SK-N-SH (cell line): ENCODE results near the gene PLXNB1. TPM values are rescaled to one million over a fixed set of nuclear protein-coding genes. Genes with fewer than 3 reads are reported as not detected.

Experiments
- CTCF ChIA-PET: fragments of 300-600, 350-600 bp; formaldehyde crosslinking; extraction: SDS; loops from one replicate; lab custom pipeline; 2021; lab: Yijun Ruan, JAX
- POLR2A ChIA-PET: fragments of 350-600 bp; sonication (Branson Sonifier 250); formaldehyde crosslinking; extraction: SDS; loops from one replicate; lab custom pipeline; 2020; ENCODE audit warnings: antibody characterized with exemption, inconsistent platforms; lab: Yijun Ruan, JAX
- DNase-seq: peaks from one replicate; pipeline ENCODE4 v3.0.0; 2012
- H2AFZ ChIP-seq: fragments of 200-600 bp; sonication (generic); 2 replicates; pipeline ENCODE4 v1.8.1; 2016; ENCODE audit warnings: antibody characterized with exemption, mild to moderate bottlenecking, low read depth
- H3F3A ChIP-seq: fragments of 200-600 bp; sonication (generic); replicated peaks from 2 replicates; pipeline ENCODE3; 2016; ENCODE audit warnings: antibody characterized with exemption, mild to moderate bottlenecking; ENCODE audit not compliant: insufficient read depth
- H3K27ac ChIP-seq, 2 experiments: fragments of 200-500 bp in 1 of 2; fragments of 200-600 bp in 1 of 2; sonication (Bioruptor generic) in 1 of 2; sonication (generic), shearing (Covaris generic) in 1 of 2; 2 replicates each; pipeline versions ENCODE4 v1.5.1 to v1.6.1; 2014 to 2016; ENCODE audit warnings: low read depth in 2 of 2, inconsistent platforms in 1 of 2, low read length in 1 of 2, mild to moderate bottlenecking in 1 of 2, mixed read lengths in 1 of 2
- H3K27me3 ChIP-seq: fragments of 200-600 bp; sonication (generic), shearing (Covaris generic); 2 replicates; pipeline ENCODE4 v1.6.1; 2016; ENCODE audit warnings: mixed run types; ENCODE audit not compliant: insufficient read depth
- H3K36me3 ChIP-seq, 2 experiments: fragments of 200-500 bp in 1 of 2; fragments of 200-600 bp in 1 of 2; sonication (Bioruptor generic) in 1 of 2; sonication (generic) in 1 of 2; replicated peaks in 1 of 2; 2 replicates each; pipeline versions ENCODE3 to v1.5.1; 2014 to 2016; ENCODE audit warnings: low read length in 1 of 2, mild to moderate bottlenecking in 1 of 2; ENCODE audit not compliant: insufficient read depth in 2 of 2, control insufficient read depth in 1 of 2
- H3K4me1 ChIP-seq, 2 experiments: fragments of 200-500 bp in 1 of 2; fragments of 200-600 bp in 1 of 2; sonication (Bioruptor generic) in 1 of 2; sonication (generic), shearing (Covaris generic) in 1 of 2; 2 replicates each; pipeline versions ENCODE4 v1.5.1 to v1.6.1; 2014 to 2016; ENCODE audit warnings: low read depth in 1 of 2, low read length in 1 of 2, mixed run types in 1 of 2; ENCODE audit not compliant: insufficient read depth in 2 of 2, control insufficient read depth in 1 of 2
- H3K4me2 ChIP-seq: fragments of 200-600 bp; sonication (generic), shearing (Covaris generic); 2 replicates; pipeline ENCODE4 v1.6.1; 2017; ENCODE audit warnings: mixed run types
- H3K4me3 ChIP-seq, 2 experiments: fragments of 200-500 bp in 1 of 2; fragments of 200-600 bp in 1 of 2; sonication (Bioruptor generic) in 1 of 2; sonication (generic), shearing (Covaris generic) in 1 of 2; 2 replicates each; pipeline versions ENCODE4 v1.5.1 to v1.8.1; 2014 to 2016; ENCODE audit warnings: low read depth in 2 of 2, inconsistent platforms in 1 of 2, low read length in 1 of 2, mild to moderate bottlenecking in 1 of 2, mixed read lengths in 1 of 2, moderate library complexity in 1 of 2
- H3K79me2 ChIP-seq: fragments of 200-600 bp; sonication (generic); 2 replicates; pipeline ENCODE4 v1.8.1; 2017; ENCODE audit warnings: mild to moderate bottlenecking; ENCODE audit not compliant: insufficient read depth
- H3K9ac ChIP-seq: fragments of 200-600 bp; sonication (generic); 2 replicates; pipeline ENCODE4 v1.6.1; 2017; ENCODE audit warnings: mixed run types
- H3K9me2 ChIP-seq: fragments of 200-600 bp; sonication (generic); 2 replicates; pipeline ENCODE4 v1.6.1; 2017; ENCODE audit warnings: mixed run types
- H3K9me3 ChIP-seq: fragments of 200-600 bp; sonication (generic); 2 replicates; pipeline ENCODE4 v1.6.1; 2017; ENCODE audit warnings: mixed run types, mild to moderate bottlenecking, moderate library complexity
- H4K20me1 ChIP-seq: fragments of 200-600 bp; sonication (generic); 2 replicates; pipeline ENCODE4 v1.6.1; 2017; ENCODE audit warnings: mild to moderate bottlenecking, mixed run types; ENCODE audit not compliant: insufficient read depth
- CHD2 ChIP-seq: fragments of 150-350 bp; IDR thresholded peaks from 2 replicates; pipeline ENCODE4 v1.6.1; 2018; ENCODE audit warnings: low read length; ENCODE audit not compliant: partially characterized antibody
- EP300 ChIP-seq, 2 experiments: IDR thresholded peaks; 2 replicates each; pipeline versions ENCODE4 v1.4.0 to v1.6.1; 2012; ENCODE audit warnings: borderline replicate concordance in 1 of 2, low read depth in 1 of 2, low read length in 1 of 2
- EZH2phosphoT487 ChIP-seq: fragments of 200-600 bp; sonication (generic); IDR thresholded peaks from 2 replicates; pipeline ENCODE4 v1.6.1; 2017; ENCODE audit warnings: low read depth, mixed run types, mild to moderate bottlenecking, antibody characterized with exemption, moderate library complexity, borderline replicate concordance
- FOXJ3 ChIP-seq: sonication (generic); formaldehyde crosslinking; IDR thresholded peaks from 2 replicates; pipeline ENCODE4 v1.5.1; 2020; ENCODE audit warnings: mild to moderate bottlenecking, missing genetic modification reagents
- JUND ChIP-seq: IDR thresholded peaks from 2 replicates; pipeline ENCODE4 v1.4.0; 2012
- MEF2A ChIP-seq: IDR thresholded peaks from 2 replicates; pipeline ENCODE4 v1.4.0; 2012; ENCODE audit warnings: low read depth, borderline replicate concordance
- MXI1 ChIP-seq: IDR thresholded peaks from 2 replicates; pipeline ENCODE4 v1.6.1; 2012; ENCODE audit warnings: mild to moderate bottlenecking, low read depth, low read length, improper control_type of control experiment
- NRF1 ChIP-seq: IDR thresholded peaks from 2 replicates; pipeline ENCODE4 v1.6.1; 2012; ENCODE audit warnings: low read depth, mild to moderate bottlenecking, low read length
- RAD21 ChIP-seq: IDR thresholded peaks from 2 replicates; pipeline ENCODE4 v1.6.1; 2012; ENCODE audit warnings: mild to moderate bottlenecking, low read length
- RXRA ChIP-seq: IDR thresholded peaks from 2 replicates; pipeline ENCODE4 v1.4.0; 2012; ENCODE audit warnings: low read depth, mild to moderate bottlenecking, borderline replicate concordance
- SMC3 ChIP-seq: IDR thresholded peaks from 2 replicates; pipeline ENCODE4 v1.6.1; 2012; ENCODE audit warnings: low read depth, low read length, improper control_type of control experiment
- TAF1 ChIP-seq: IDR thresholded peaks from 2 replicates; pipeline ENCODE4 v1.6.1; 2012; ENCODE audit warnings: low read depth, mild to moderate bottlenecking, low read length, moderate library complexity, borderline replicate concordance
- TCF12 ChIP-seq: IDR thresholded peaks from 2 replicates; pipeline ENCODE4 v1.4.0; 2012
- TEAD4 ChIP-seq: IDR thresholded peaks from 2 replicates; pipeline ENCODE4 v1.4.0; 2012; ENCODE audit warnings: mild to moderate bottlenecking, borderline replicate concordance; ENCODE audit not compliant: insufficient read depth
- YY1 ChIP-seq: IDR thresholded peaks from 2 replicates; pipeline ENCODE4 v1.4.0; 2012; ENCODE audit warnings: low read depth, mild to moderate bottlenecking
- WGBS: methylation state at CpG from one replicate; pipeline ENCODE4 v1.1.6; 2017; ENCODE audit warnings: low lambda C conversion rate; 5-methylcytosine and 5-hydroxymethylcytosine counted together
- polyA plus RNA-seq, 3 experiments: library from polyadenylated mRNA; depleted of rRNA; stranded (reverse); fragments of >200 nt; gene quantifications; 2 replicates each; pipeline ENCODE4 v1.2.3, GENCODE V29; 2012
- TF ChIP-seq, protein P1 (sequence below): fragments of 200-600 bp; sonication (generic); IDR thresholded peaks from 2 replicates; pipeline ENCODE4 v1.6.1; 2017; ENCODE audit warnings: antibody characterized with exemption, mild to moderate bottlenecking, moderate library complexity
- TF ChIP-seq, protein P2 (sequence below): fragments of 150-350 bp; IDR thresholded peaks from 2 replicates; pipeline ENCODE4 v1.6.1; 2016; ENCODE audit warnings: mild to moderate bottlenecking, low read depth, low read length

The PLXNB1 gene
- polyA plus RNA-seq, 1 of the 3 experiments (the other 2 are of a cell fraction): 39.8 TPM

DNA sequence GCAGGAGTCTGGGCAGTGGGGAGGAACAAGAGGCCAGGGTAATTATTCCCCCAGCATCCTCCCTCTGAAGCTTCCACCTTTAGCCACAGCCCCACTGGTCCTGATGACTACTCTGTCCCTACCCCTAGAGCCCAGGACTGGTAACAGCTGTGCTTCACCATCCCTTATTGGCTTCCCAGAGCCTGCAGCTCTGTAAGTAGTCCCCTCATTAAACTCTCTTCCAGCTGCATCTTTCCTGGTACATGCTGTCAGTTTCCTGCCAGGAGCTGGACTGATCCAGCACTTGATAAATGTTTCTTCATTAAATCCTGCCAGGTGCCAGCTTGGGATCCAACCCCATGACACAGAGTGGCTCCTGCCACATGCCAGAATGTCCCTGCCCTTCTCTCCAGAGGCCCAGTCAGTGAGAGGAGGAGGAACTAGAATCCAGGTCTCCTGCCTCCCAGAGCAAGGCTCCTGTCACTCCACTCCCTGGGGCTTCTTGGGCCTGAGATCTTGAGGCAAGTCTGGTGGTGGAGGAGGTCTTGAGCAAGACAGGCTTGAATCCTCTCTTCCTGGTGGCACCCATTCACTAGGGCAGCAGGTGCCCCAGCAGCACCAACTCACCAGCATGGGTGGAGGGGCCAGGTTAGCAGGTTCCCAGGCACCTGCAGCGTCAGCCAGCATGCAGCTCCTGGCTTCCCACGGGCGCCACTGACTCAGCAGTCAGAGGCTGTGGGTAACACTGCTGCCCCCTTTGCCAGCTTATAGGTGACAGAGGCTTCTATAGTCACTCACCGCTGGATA, 30.3 kb downstream of the PLXNB1 start:
- peak; percentile 45 for DNase-seq
- no peak overlapping the region for H3K9ac ChIP-seq
- H3K9me3 ChIP-seq: no peaks in the 10 kb centered on the region
- H3F3A ChIP-seq: peaks cover 12% of the 10 kb centered on the region
- no peaks in the 10 kb centered on the region for H3K79me2 ChIP-seq
- no peak for TF ChIP-seq MXI1
- no peak for TF ChIP-seq EZH2phosphoT487
- no peak for TF ChIP-seq TAF1
- TF ChIP-seq, protein P1, sequence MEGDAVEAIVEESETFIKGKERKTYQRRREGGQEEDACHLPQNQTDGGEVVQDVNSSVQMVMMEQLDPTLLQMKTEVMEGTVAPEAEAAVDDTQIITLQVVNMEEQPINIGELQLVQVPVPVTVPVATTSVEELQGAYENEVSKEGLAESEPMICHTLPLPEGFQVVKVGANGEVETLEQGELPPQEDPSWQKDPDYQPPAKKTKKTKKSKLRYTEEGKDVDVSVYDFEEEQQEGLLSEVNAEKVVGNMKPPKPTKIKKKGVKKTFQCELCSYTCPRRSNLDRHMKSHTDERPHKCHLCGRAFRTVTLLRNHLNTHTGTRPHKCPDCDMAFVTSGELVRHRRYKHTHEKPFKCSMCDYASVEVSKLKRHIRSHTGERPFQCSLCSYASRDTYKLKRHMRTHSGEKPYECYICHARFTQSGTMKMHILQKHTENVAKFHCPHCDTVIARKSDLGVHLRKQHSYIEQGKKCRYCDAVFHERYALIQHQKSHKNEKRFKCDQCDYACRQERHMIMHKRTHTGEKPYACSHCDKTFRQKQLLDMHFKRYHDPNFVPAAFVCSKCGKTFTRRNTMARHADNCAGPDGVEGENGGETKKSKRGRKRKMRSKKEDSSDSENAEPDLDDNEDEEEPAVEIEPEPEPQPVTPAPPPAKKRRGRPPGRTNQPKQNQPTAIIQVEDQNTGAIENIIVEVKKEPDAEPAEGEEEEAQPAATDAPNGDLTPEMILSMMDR: no peak
- peak in 1 of 2 experiments; percentile 7; a peak in 1 of 4 replicates for TF ChIP-seq EP300 (IDR thresholded peaks at IDR 0.05; ENCODE audit: borderline replicate concordance in 1 of 2, low read depth in 1 of 2, low read length in 1 of 2)
- TF ChIP-seq MEF2A: no peak
- no peak for TF ChIP-seq JUND
- TF ChIP-seq TEAD4: no peak
- TF ChIP-seq, protein P2, sequence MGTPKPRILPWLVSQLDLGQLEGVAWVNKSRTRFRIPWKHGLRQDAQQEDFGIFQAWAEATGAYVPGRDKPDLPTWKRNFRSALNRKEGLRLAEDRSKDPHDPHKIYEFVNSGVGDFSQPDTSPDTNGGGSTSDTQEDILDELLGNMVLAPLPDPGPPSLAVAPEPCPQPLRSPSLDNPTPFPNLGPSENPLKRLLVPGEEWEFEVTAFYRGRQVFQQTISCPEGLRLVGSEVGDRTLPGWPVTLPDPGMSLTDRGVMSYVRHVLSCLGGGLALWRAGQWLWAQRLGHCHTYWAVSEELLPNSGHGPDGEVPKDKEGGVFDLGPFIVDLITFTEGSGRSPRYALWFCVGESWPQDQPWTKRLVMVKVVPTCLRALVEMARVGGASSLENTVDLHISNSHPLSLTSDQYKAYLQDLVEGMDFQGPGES: no peak
- TF ChIP-seq NRF1: no peak
- TF ChIP-seq YY1: no peak
- TF ChIP-seq SMC3: no peak
- TF ChIP-seq RXRA: no peak
- no peak for TF ChIP-seq TCF12
- TF ChIP-seq CHD2: peak; percentile 48
- TF ChIP-seq RAD21: 0 out of 2 replicates have a peak, but pooled peaks have one; percentile 15
- TF ChIP-seq FOXJ3 (CRISPR knock-in tag): no peak
- peak overlapping the region in 1 of 2 experiments; percentile 60; a peak in 1 of 4 replicates for H3K27ac ChIP-seq
- no peak overlapping the region for H3K4me3 ChIP-seq
- CTCF ChIA-PET: interaction anchor here (0.6 to 15.6 kb wide), 20 partner anchors 8 to 237 kb away, joined by 3 to 399 read pairs (median 12); partner anchors contain the start of genes ATRIP, CCDC51, FBXW12 and PLXNB1
- no peak overlapping the region for H2AFZ ChIP-seq
- H4K20me1 ChIP-seq: no peaks in the 10 kb centered on the region
- WGBS: 75% methylated on average over 3 of the region's 4 CpGs
- POLR2A ChIA-PET: interaction anchor here (0.9 to 1.8 kb wide), 5 partner anchors 29 to 99 kb away, joined by 3 to 6 read pairs (median 3); partner anchors contain the start of gene ATRIP
- no peaks in the 10 kb centered on the region for H3K27me3 ChIP-seq
- peaks cover 0 to 4% of the 10 kb centered on the region in 2 experiments for H3K36me3 ChIP-seq
- peaks cover 6 to 23% of the 10 kb centered on the region in 2 experiments; a peak in 2 of 4 replicates for H3K4me1 ChIP-seq
- H3K4me2 ChIP-seq: no peak overlapping the region
- no peaks in the 10 kb centered on the region for H3K9me2 ChIP-seq
